Measurements from ENCODE around the gene FN3KRP.
"Not testable (repeated sequence)": the region's sequence is repeated elsewhere in the genome, so short reads cannot be mapped to it uniquely, and the experiment has no call there.

The FN3KRP gene

GRCh38 chr17:82767041-82767754 is 50.7 kb downstream of the FN3KRP start:
- H3K9me3 ChIP-seq (ENCODE audit: control insufficient read depth, low read length): no peaks in the 10 kb centered on the region
- H3K27ac ChIP-seq (ENCODE audit: insufficient read depth, low read depth, low read length, poor library complexity, severe bottlenecking): no peak overlapping the region
- H3K4me3 ChIP-seq (ENCODE audit: insufficient read depth, low read depth, low read length): no peak overlapping the region
- H3K27me3 ChIP-seq (ENCODE audit: control insufficient read depth, insufficient read depth, low read length, poor library complexity, severe bottlenecking): no peaks in the 10 kb centered on the region
- H3K36me3 ChIP-seq (ENCODE audit: control insufficient read depth, insufficient read depth, low read length): peaks cover 31% of the 10 kb centered on the region
- H3K4me1 ChIP-seq (ENCODE audit: control insufficient read depth, insufficient read depth, low read length): no peaks in the 10 kb centered on the region
- WGBS, 2 experiments: 84 to 85% methylated on average over 24 of the region's 24 CpGs

GRCh38 chr17:82769041-82769440 is 52.5 kb downstream of the FN3KRP start:
- peaks cover 44% of the 10 kb centered on the region for H3K36me3 ChIP-seq (ENCODE audit: control insufficient read depth, insufficient read depth, low read length)
- H3K27me3 ChIP-seq (ENCODE audit: control insufficient read depth, insufficient read depth, low read length, poor library complexity, severe bottlenecking): no peaks in the 10 kb centered on the region
- no peak overlapping the region for H3K4me3 ChIP-seq (ENCODE audit: insufficient read depth, low read depth, low read length)
- no peak overlapping the region for H3K27ac ChIP-seq (ENCODE audit: insufficient read depth, low read depth, low read length, poor library complexity, severe bottlenecking)
- no peaks in the 10 kb centered on the region for H3K9me3 ChIP-seq (ENCODE audit: control insufficient read depth, low read length)
- 95 to 96% methylated on average over 7 of the region's 7 CpGs for WGBS, 2 experiments
- H3K4me1 ChIP-seq (ENCODE audit: control insufficient read depth, insufficient read depth, low read length): no peaks in the 10 kb centered on the region

GRCh38 chr17:82772026-82772425 is 55.5 kb downstream of the FN3KRP start:
- H3K9me3 ChIP-seq (ENCODE audit: control insufficient read depth, low read length): no peaks in the 10 kb centered on the region
- H3K4me1 ChIP-seq (ENCODE audit: control insufficient read depth, insufficient read depth, low read length): no peaks in the 10 kb centered on the region
- no peaks in the 10 kb centered on the region for H3K27me3 ChIP-seq (ENCODE audit: control insufficient read depth, insufficient read depth, low read length, poor library complexity, severe bottlenecking)
- no peak overlapping the region for H3K4me3 ChIP-seq (ENCODE audit: insufficient read depth, low read depth, low read length)
- H3K36me3 ChIP-seq (ENCODE audit: control insufficient read depth, insufficient read depth, low read length): peaks cover 51% of the 10 kb centered on the region
- 95 to 96% methylated on average over 3 of the region's 3 CpGs for WGBS, 2 experiments
- no peak overlapping the region for H3K27ac ChIP-seq (ENCODE audit: insufficient read depth, low read depth, low read length, poor library complexity, severe bottlenecking)

GRCh38 chr17:82774456-82774855 is 58.0 kb downstream of the FN3KRP start:
- 93 to 96% methylated on average over 19 of the region's 19 CpGs for WGBS, 2 experiments
- H3K27me3 ChIP-seq (ENCODE audit: control insufficient read depth, insufficient read depth, low read length, poor library complexity, severe bottlenecking); H3K9me3 ChIP-seq (ENCODE audit: control insufficient read depth, low read length); H3K4me3 ChIP-seq (ENCODE audit: insufficient read depth, low read depth, low read length); H3K4me1 ChIP-seq (ENCODE audit: control insufficient read depth, insufficient read depth, low read length); H3K27ac ChIP-seq (ENCODE audit: insufficient read depth, low read depth, low read length, poor library complexity, severe bottlenecking): not testable (repeated sequence)
- peaks cover 35% of the 10 kb centered on the region for H3K36me3 ChIP-seq (ENCODE audit: control insufficient read depth, insufficient read depth, low read length)

GRCh38 chr17:82775001-82775823 is 58.7 kb downstream of the FN3KRP start:
- H3K27ac ChIP-seq (ENCODE audit: insufficient read depth, low read depth, low read length, poor library complexity, severe bottlenecking): no peak overlapping the region
- H3K36me3 ChIP-seq (ENCODE audit: control insufficient read depth, insufficient read depth, low read length): peaks cover 29% of the 10 kb centered on the region
- no peaks in the 10 kb centered on the region for H3K9me3 ChIP-seq (ENCODE audit: control insufficient read depth, low read length)
- 62 to 63% methylated on average over 33 of the region's 34 CpGs for WGBS, 2 experiments
- no peaks in the 10 kb centered on the region for H3K4me1 ChIP-seq (ENCODE audit: control insufficient read depth, insufficient read depth, low read length)
- H3K4me3 ChIP-seq (ENCODE audit: insufficient read depth, low read depth, low read length): no peak overlapping the region
- no peaks in the 10 kb centered on the region for H3K27me3 ChIP-seq (ENCODE audit: control insufficient read depth, insufficient read depth, low read length, poor library complexity, severe bottlenecking)

- Histone ChIP-seq H3K4me3 (ENCODE audit: insufficient read depth, low read depth, low read length) (no peak overlapping the region), H3K4me1 (ENCODE audit: control insufficient read depth, insufficient read depth, low read length) (no peaks in the 10 kb centered on the region), H3K27me3 (ENCODE audit: control insufficient read depth, insufficient read depth, low read length, poor library complexity, severe bottlenecking) (no peaks in the 10 kb centered on the region), H3K27ac (ENCODE audit: insufficient read depth, low read depth, low read length, poor library complexity, severe bottlenecking) (no peak overlapping the region), H3K9me3 (ENCODE audit: control insufficient read depth, low read length) (no peaks in the 10 kb centered on the region), H3K36me3 (ENCODE audit: control insufficient read depth, insufficient read depth, low read length) (peaks cover 22% of the 10 kb centered on the region)
- WGBS, 2 experiments: 96% methylated on average over 13 of the region's 13 CpGs
Observed at GRCh38 chr17:82776454-82776853, 59.9 kb downstream of the FN3KRP start.

Data from ectodermal cell (in vitro differentiated cells).